WTC11 (cell line): Measurements from ENCODE around the gene TFPI2.

Experiments
- ZNF396 ChIP-seq: fragments of 250-450 bp; sonication (Bioruptor Pico); IDR thresholded peaks from 2 replicates; pipeline ENCODE4 v1.8.0; 2021; ENCODE audit warnings: mild to moderate bottlenecking, moderate library complexity, borderline replicate concordance
- TF ChIP-seq, protein P1 (sequence below): fragments of 200-600 bp; IDR thresholded peaks from 2 replicates; pipeline ENCODE4 v1.8.0; 2022; ENCODE audit warnings: antibody characterized with exemption

DNA sequence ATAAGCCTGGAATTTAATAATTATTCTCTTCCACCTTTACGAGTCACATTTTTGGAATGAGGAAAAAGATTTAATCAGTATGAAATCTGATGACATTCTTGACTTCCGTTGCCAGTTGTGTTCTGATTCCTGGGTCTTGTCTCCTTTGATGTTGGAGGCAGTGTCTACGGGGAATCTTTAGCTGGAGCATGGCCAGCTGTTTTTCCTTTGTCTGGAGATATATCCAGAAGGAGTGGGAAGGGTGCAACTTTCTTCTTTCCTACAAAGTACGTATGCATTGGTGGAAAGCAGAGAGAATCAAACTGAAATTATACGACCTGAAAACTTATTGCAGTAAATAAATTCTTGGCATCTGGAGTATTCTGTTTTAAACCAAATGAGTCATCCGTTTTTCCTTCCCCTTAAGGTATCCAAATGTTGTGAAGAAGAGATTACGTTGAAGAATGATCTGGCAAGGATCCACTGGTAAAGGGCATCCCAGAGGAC is 24.1 kb upstream of the TFPI2 start:
- TF ChIP-seq, protein P1, sequence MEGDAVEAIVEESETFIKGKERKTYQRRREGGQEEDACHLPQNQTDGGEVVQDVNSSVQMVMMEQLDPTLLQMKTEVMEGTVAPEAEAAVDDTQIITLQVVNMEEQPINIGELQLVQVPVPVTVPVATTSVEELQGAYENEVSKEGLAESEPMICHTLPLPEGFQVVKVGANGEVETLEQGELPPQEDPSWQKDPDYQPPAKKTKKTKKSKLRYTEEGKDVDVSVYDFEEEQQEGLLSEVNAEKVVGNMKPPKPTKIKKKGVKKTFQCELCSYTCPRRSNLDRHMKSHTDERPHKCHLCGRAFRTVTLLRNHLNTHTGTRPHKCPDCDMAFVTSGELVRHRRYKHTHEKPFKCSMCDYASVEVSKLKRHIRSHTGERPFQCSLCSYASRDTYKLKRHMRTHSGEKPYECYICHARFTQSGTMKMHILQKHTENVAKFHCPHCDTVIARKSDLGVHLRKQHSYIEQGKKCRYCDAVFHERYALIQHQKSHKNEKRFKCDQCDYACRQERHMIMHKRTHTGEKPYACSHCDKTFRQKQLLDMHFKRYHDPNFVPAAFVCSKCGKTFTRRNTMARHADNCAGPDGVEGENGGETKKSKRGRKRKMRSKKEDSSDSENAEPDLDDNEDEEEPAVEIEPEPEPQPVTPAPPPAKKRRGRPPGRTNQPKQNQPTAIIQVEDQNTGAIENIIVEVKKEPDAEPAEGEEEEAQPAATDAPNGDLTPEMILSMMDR = no peak
- no peak for TF ChIP-seq ZNF396 (CRISPR knock-in tag)
